Fibroblast of the aortic adventitia (primary cell): ENCODE results near the gene MARCHF6. TPM values are rescaled to one million over a fixed set of nuclear protein-coding genes. Genes with fewer than 3 reads are reported as not detected.
A peak's percentile ranks its signal among the peaks of the same experiment; 100 is the strongest.

Experiments used
- DNase-seq: peaks from one replicate; pipeline ENCODE4 v3.0.0-alpha.2; 2010; ENCODE audit warnings: low read depth
- H3K4me3 ChIP-seq: 2 replicates; pipeline ENCODE4 v1.5.1; 2011; ENCODE audit warnings: low read depth, mild to moderate bottlenecking, control low read depth, low read length, moderate library complexity
- total RNA-seq: library from RNA; depleted of rRNA; stranded (reverse); fragments of >200 nt; gene quantifications from 2 replicates; pipeline ENCODE4 v1.2.3, GENCODE V29; 2012; ENCODE audit warnings: low replicate concordance
- TF ChIP-seq, protein P1 (sequence below): IDR thresholded peaks from 2 replicates; pipeline ENCODE4 v1.5.1; 2011; ENCODE audit warnings: mild to moderate bottlenecking, low read length, control low read depth, inconsistent platforms; ENCODE audit not compliant: insufficient read depth

The MARCHF6 gene
- total RNA-seq, 1 donor, result 49.0 TPM

DNA sequence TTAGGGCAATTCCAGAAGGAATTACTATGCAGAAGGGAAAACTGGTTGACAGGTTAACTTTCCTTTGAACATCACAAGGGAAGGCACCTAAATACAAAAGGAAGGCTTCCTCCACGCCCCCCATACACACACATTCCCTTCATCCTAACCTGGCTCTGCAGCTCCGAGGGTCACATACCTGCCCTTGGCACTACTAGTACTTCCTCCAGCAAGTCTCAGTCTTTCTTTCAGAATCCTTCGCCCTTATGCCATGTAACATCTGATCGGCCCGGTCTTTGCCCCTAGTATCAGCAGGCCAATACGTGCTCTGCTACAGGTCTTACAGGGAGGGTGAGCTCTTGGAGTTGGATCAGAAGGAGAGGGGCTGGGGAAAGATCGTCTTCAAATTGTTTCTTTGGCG is 1.6 kb upstream of the MARCHF6 start:
- no peak overlapping the region for H3K4me3 ChIP-seq
- no peak for DNase-seq
- TF ChIP-seq, protein P1, sequence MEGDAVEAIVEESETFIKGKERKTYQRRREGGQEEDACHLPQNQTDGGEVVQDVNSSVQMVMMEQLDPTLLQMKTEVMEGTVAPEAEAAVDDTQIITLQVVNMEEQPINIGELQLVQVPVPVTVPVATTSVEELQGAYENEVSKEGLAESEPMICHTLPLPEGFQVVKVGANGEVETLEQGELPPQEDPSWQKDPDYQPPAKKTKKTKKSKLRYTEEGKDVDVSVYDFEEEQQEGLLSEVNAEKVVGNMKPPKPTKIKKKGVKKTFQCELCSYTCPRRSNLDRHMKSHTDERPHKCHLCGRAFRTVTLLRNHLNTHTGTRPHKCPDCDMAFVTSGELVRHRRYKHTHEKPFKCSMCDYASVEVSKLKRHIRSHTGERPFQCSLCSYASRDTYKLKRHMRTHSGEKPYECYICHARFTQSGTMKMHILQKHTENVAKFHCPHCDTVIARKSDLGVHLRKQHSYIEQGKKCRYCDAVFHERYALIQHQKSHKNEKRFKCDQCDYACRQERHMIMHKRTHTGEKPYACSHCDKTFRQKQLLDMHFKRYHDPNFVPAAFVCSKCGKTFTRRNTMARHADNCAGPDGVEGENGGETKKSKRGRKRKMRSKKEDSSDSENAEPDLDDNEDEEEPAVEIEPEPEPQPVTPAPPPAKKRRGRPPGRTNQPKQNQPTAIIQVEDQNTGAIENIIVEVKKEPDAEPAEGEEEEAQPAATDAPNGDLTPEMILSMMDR, result no peak

GRCh38 chr5:10352430-10353240 is 860 bp upstream of the MARCHF6 start:
- peak overlapping the region; percentile 82 for H3K4me3 ChIP-seq
- TF ChIP-seq, protein P1, result no peak
- DNase-seq, result peak; percentile 55

DNA sequence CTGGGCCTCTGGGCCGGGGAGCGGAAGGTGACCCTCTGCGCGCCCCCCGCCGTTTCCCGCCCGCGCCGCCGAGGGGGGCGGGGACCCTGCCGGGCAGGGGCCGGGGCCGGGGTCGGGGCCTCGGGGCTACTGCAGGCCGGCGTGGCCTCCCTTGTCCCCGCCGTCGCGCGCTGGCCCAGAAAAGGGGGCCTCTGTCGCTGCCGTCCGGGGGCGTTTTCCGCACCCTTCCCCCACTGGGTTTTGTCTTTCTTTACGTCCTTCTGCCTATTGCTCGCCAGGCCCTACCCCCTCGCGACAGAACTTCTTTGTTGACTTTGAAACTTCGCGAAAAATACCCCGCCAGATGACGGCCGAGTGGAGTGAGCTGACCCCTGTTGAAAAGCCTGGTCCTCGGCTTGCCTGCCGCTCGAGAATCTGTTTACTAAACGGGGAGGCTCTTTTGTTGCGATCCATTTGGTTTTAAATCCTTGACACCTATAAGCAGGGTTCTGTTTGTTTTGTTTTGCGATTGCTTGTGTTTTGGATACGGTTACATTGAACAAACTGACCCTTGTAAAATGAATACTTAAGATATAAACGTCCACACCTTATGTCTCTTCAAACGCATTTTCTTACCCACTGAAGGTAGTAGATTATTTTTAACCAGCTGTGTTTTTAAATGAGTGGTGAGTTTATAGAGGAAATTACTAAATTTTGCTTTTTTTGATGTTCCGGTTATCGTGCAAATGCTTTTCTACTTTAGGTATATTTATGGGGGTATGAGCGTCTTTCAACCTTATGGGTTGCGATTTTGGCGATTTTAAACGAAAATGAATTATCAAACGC is 765 bp downstream of the MARCHF6 start:
- H3K4me3 ChIP-seq, result peak overlapping the region; percentile 82
- peak; percentile 34 for DNase-seq
- TF ChIP-seq, protein P1, result no peak

GRCh38 chr5:10355071-10355889 is 1.8 kb downstream of the MARCHF6 start:
- H3K4me3 ChIP-seq, result peak overlapping the region; percentile 82

DNA sequence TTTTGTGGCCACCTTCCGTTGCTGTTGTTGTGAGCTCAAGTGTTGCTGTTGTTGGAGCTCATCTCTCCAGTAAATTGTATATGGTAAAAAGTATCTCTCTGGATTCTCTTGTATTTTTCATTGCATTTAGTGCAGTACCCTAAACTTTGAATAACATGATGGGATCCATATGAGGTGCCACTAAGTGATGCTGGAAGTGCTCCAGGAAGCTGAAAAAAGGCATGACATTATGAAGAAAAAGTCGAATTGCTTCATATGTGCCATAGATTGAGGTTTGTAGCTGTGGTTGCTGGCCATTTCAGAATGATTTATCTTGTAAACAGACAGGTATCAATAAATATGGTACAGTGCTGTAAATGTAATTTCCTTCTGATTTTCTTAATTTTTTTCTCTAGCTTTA is 5.5 kb downstream of the MARCHF6 start:
- TF ChIP-seq, protein P1, result no peak
- no peak overlapping the region for H3K4me3 ChIP-seq
- no peak for DNase-seq

More at GRCh38 chr5:10355071-10355889, 1.8 kb downstream of the MARCHF6 start:
- DNase-seq, result peak; percentile 57
- TF ChIP-seq, protein P1, result no peak

- TF ChIP-seq, protein P1, result no peak
- H3K4me3 ChIP-seq, result no peak overlapping the region
- DNase-seq, result no peak
Observed at GRCh38 chr5:10360686-10361085, 7.2 kb downstream of the MARCHF6 start.
